ENCODE results near the gene PCBP3.

PCBP3 gene

GRCh38 chr21:45941717-45942546, 298.4 kb downstream of the PCBP3 start:
- TF ChIP-seq CTCF (IDR thresholded peaks at IDR 0.05; ENCODE audit: extremely low read depth, missing control alignments): no peak
- no peak for DNase-seq (ENCODE audit: low spot score)

GRCh38 chr21:45942755-45943629, 299.5 kb downstream of the PCBP3 start:
- TF ChIP-seq CTCF (IDR thresholded peaks at IDR 0.05; ENCODE audit: extremely low read depth, missing control alignments): no peak
- DNase-seq (ENCODE audit: low spot score): no peak

- no peak for TF ChIP-seq CTCF (IDR thresholded peaks at IDR 0.05; ENCODE audit: extremely low read depth, missing control alignments)
These were observed 300.4 kb downstream of the PCBP3 start for GRCh38 chr21:45943630-45944540.

GRCh38 chr21:45944601-45945000, 301.1 kb downstream of the PCBP3 start:
- DNase-seq (ENCODE audit: low spot score): no peak
- TF ChIP-seq CTCF (IDR thresholded peaks at IDR 0.05; ENCODE audit: extremely low read depth, missing control alignments): no peak

More at GRCh38 chr21:45943630-45944540, 300.4 kb downstream of the PCBP3 start:
- no peak for DNase-seq (ENCODE audit: low spot score)

- TF ChIP-seq CTCF (IDR thresholded peaks at IDR 0.05; ENCODE audit: extremely low read depth, missing control alignments): no peak
- DNase-seq (ENCODE audit: low spot score): no peak
These were observed 301.7 kb downstream of the PCBP3 start for GRCh38 chr21:45945066-45945867.

- no peak for TF ChIP-seq CTCF (IDR thresholded peaks at IDR 0.05; ENCODE audit: extremely low read depth, missing control alignments)
- no peak for DNase-seq (ENCODE audit: low spot score)
These were observed 302.3 kb downstream of the PCBP3 start for GRCh38 chr21:45945868-45946210.
